H9 (cell line): Measurements from ENCODE around the gene COL18A1. TPM values are rescaled to one million over a fixed set of nuclear protein-coding genes. Genes with fewer than 3 reads are reported as not detected.

Experiments
- DNase-seq: peaks from one replicate; pipeline ENCODE4 v3.0.0-alpha.2; 2017
- H2AFZ ChIP-seq: one replicate; pipeline ENCODE4 v1.6.1; 2013; ENCODE audit warnings: mild to moderate bottlenecking, low read length, control low read depth, moderate library complexity
- H2AK5ac ChIP-seq: 2 replicates; pipeline ENCODE4 v1.6.1; 2013; ENCODE audit warnings: low read length, control low read depth, mixed read lengths; ENCODE audit not compliant: insufficient read length
- H2BK120ac ChIP-seq: one replicate; pipeline ENCODE4 v1.6.1; 2013; ENCODE audit warnings: low read depth, mild to moderate bottlenecking, low read length, control low read depth, inconsistent platforms; ENCODE audit not compliant: poor library complexity, severe bottlenecking
- H2BK12ac ChIP-seq: 2 replicates; pipeline ENCODE4 v1.6.1; 2013; ENCODE audit warnings: low read length, control low read depth, mixed read lengths, low read depth; ENCODE audit not compliant: insufficient read length
- H2BK15ac ChIP-seq: 2 replicates; pipeline ENCODE4 v1.6.1; 2013; ENCODE audit warnings: low read depth, low read length, control low read depth
- H2BK20ac ChIP-seq: one replicate; pipeline ENCODE4 v1.6.1; 2013; ENCODE audit warnings: low read depth, mild to moderate bottlenecking, low read length, control low read depth, inconsistent platforms; ENCODE audit not compliant: poor library complexity, severe bottlenecking
- H2BK5ac ChIP-seq: 2 replicates; pipeline ENCODE4 v1.6.1; 2013; ENCODE audit warnings: low read length, control low read depth, mixed read lengths; ENCODE audit not compliant: insufficient read length
- H3K14ac ChIP-seq: 2 replicates; pipeline ENCODE4 v1.6.1; 2013; ENCODE audit warnings: low read length, control low read depth; ENCODE audit not compliant: insufficient read depth
- H3K18ac ChIP-seq: 2 replicates; pipeline ENCODE4 v1.6.1; 2013; ENCODE audit warnings: low read depth, mild to moderate bottlenecking, mixed read lengths, low read length, control low read depth; ENCODE audit not compliant: insufficient read length
- H3K23ac ChIP-seq: 2 replicates; pipeline ENCODE4 v1.6.1; 2013; ENCODE audit warnings: low read length, control low read depth, mixed read lengths, low read depth; ENCODE audit not compliant: insufficient read length
- H3K23me2 ChIP-seq: 2 replicates; pipeline ENCODE4 v1.6.1; 2013; ENCODE audit warnings: low read depth, mild to moderate bottlenecking, mixed read lengths, low read length, control low read depth; ENCODE audit not compliant: insufficient read length, poor library complexity, severe bottlenecking
- H3K27ac ChIP-seq: 2 replicates; pipeline ENCODE4 v1.5.1; 2013; ENCODE audit warnings: low read length, control low read depth, mixed read lengths, low read depth; ENCODE audit not compliant: insufficient read length
- H3K27me3 ChIP-seq: 2 replicates; pipeline ENCODE4 v1.6.1; 2013; ENCODE audit warnings: low read length, control low read depth, inconsistent platforms; ENCODE audit not compliant: insufficient read depth
- H3K4ac ChIP-seq: 2 replicates; pipeline ENCODE4 v1.6.1; 2013; ENCODE audit warnings: low read depth, mild to moderate bottlenecking, control low read depth, inconsistent platforms, low read length, moderate library complexity
- H3K4me1 ChIP-seq: 2 replicates; pipeline ENCODE4 v1.6.1; 2013; ENCODE audit warnings: low read length, control low read depth, inconsistent platforms; ENCODE audit not compliant: insufficient read depth
- H3K4me2 ChIP-seq: 2 replicates; pipeline ENCODE4 v1.6.1; 2013; ENCODE audit warnings: low read length, control low read depth, mixed read lengths; ENCODE audit not compliant: insufficient read length, insufficient read depth
- H3K56ac ChIP-seq: 2 replicates; pipeline ENCODE4 v1.6.1; 2013; ENCODE audit warnings: low read depth, mild to moderate bottlenecking, mixed read lengths, low read length, control low read depth; ENCODE audit not compliant: insufficient read length
- H3K79me1 ChIP-seq: 2 replicates; pipeline ENCODE4 v1.6.1; 2013; ENCODE audit warnings: low read depth, mild to moderate bottlenecking, moderate library complexity, low read length, control low read depth, inconsistent platforms; ENCODE audit not compliant: insufficient read depth, poor library complexity, severe bottlenecking
- H3K79me2 ChIP-seq: 2 replicates; pipeline ENCODE4 v1.6.1; 2013; ENCODE audit warnings: low read length, control low read depth, inconsistent platforms; ENCODE audit not compliant: insufficient read depth
- H3K9ac ChIP-seq: 2 replicates; pipeline ENCODE4 v1.6.1; 2013; ENCODE audit warnings: low read length, control low read depth, mixed read lengths; ENCODE audit not compliant: insufficient read length; ENCODE audit errors: extremely low read depth
- H3K9me3 ChIP-seq: one replicate; pipeline ENCODE4 v1.6.1; 2013; ENCODE audit warnings: low read depth, low read length, inconsistent platforms; ENCODE audit not compliant: control insufficient read depth
- H3T11ph ChIP-seq: one replicate; pipeline ENCODE4 v1.6.1; 2013; ENCODE audit warnings: mild to moderate bottlenecking, low read length, control low read depth, inconsistent platforms
- H4K20me1 ChIP-seq: one replicate; pipeline ENCODE4 v1.6.1; 2013; ENCODE audit not compliant: control insufficient read depth, insufficient read length, insufficient read depth
- H4K5ac ChIP-seq: 2 replicates; pipeline ENCODE4 v1.6.1; 2013; ENCODE audit warnings: low read depth, mild to moderate bottlenecking, mixed read lengths, low read length, control low read depth; ENCODE audit not compliant: insufficient read length
- H4K8ac ChIP-seq: replicated peaks from 2 replicates; pipeline ENCODE4 v1.6.1; 2013; ENCODE audit warnings: low read length, control low read depth, mixed read lengths, low read depth; ENCODE audit not compliant: insufficient read length
- H4K91ac ChIP-seq: 2 replicates; pipeline ENCODE4 v1.6.1; 2013; ENCODE audit warnings: low read depth, mild to moderate bottlenecking, moderate library complexity, mixed read lengths, low read length, control low read depth; ENCODE audit not compliant: insufficient read length
- H3K27ac Mint-ChIP-seq, 3 experiments: 2 replicates in 2 of 3; 3 replicates in 1 of 3; pipeline ENCODE4 v1.8.0; 2020 to 2021; ENCODE audit warnings: mixed read lengths in 3 of 3, mild to moderate bottlenecking in 1 of 3, moderate library complexity in 1 of 3
- H3K27me3 Mint-ChIP-seq: 2 replicates; pipeline ENCODE4 v1.8.0; 2021; ENCODE audit warnings: low read depth, mild to moderate bottlenecking, moderate library complexity, mixed read lengths
- H3K36me3 Mint-ChIP-seq, 3 experiments: 2 replicates in 2 of 3; 3 replicates in 1 of 3; pipeline ENCODE4 v1.8.0; 2020 to 2021; ENCODE audit warnings: low read depth in 3 of 3, mixed read lengths in 3 of 3; ENCODE audit not compliant: insufficient read depth in 1 of 3
- H3K4me1 Mint-ChIP-seq, 2 experiments: 2 replicates each; pipeline ENCODE4 v1.8.0; 2020; ENCODE audit warnings: mixed read lengths in 2 of 2
- H3K4me3 Mint-ChIP-seq, 2 experiments: 2 replicates in 1 of 2; 3 replicates in 1 of 2; pipeline ENCODE4 v1.8.0; 2020 to 2021; ENCODE audit warnings: mild to moderate bottlenecking in 2 of 2, mixed read lengths in 2 of 2, moderate library complexity in 1 of 2
- H3K9me3 Mint-ChIP-seq, 2 experiments: 2 replicates in 1 of 2; 3 replicates in 1 of 2; pipeline ENCODE4 v1.8.0; 2020; ENCODE audit warnings: mild to moderate bottlenecking in 2 of 2, mixed read lengths in 2 of 2, moderate library complexity in 1 of 2
- CTCF ChIP-seq: fragments of 200-600 bp; sonication (generic); conservative IDR thresholded peaks from 3 replicates; pipeline ENCODE4 v1.8.0; 2021; ENCODE audit warnings: antibody characterized with exemption, mild to moderate bottlenecking
- WGBS: extraction: QIAGEN DNeasy Blood & Tissue Kit; methylation state at CpG from one replicate; pipeline ENCODE4 v1.1.7; 2013; ENCODE audit warnings: missing lambda C conversion rate, low lambda C conversion rate, mixed read lengths; ENCODE audit not compliant: insufficient read length; ENCODE audit errors: extremely low coverage; 5-methylcytosine and 5-hydroxymethylcytosine counted together
- total RNA-seq: library from RNA; stranded (reverse); gene quantifications from 2 replicates; pipeline ENCODE4 v1.2.1, GENCODE V29; 2021

Gene COL18A1
- total RNA-seq, 1 experiment from 2014 or later: 232 TPM

- no peak for TF ChIP-seq CTCF
- Histone ChIP-seq H3T11ph (no peak overlapping the region), H3K9ac (no peak overlapping the region), H4K8ac (no peak overlapping the region), H2BK5ac (no peak overlapping the region), H4K20me1 (no peaks in the 10 kb centered on the region), H2AFZ (no peak overlapping the region), H3K4me2 (no peak overlapping the region), H3K79me1 (no peaks in the 10 kb centered on the region), H2BK120ac (no peak overlapping the region), H3K9me3 (no peaks in the 10 kb centered on the region), H3K18ac (no peak overlapping the region), H3K4ac (no peak overlapping the region), H2BK12ac (no peak overlapping the region), H3K23me2 (no peaks in the 10 kb centered on the region), H4K5ac (no peak overlapping the region), H3K23ac (no peak overlapping the region), H3K4me1 (no peaks in the 10 kb centered on the region), H3K56ac (no peak overlapping the region), H2AK5ac (no peak overlapping the region), H3K27ac (no peak overlapping the region), H2BK15ac (no peak overlapping the region), H3K14ac (no peak overlapping the region), H3K27me3 (no peaks in the 10 kb centered on the region), H4K91ac (no peak overlapping the region), H3K79me2 (no peaks in the 10 kb centered on the region), H2BK20ac (no peak overlapping the region)
- H3K27ac Mint-ChIP-seq: no peak overlapping the region
- WGBS: no CpG with 5 or more reads among the region's 11 CpGs
- H3K27me3 Mint-ChIP-seq: no peaks in the 10 kb centered on the region
- DNase-seq: no peak
- H3K4me1 Mint-ChIP-seq: no peaks in the 10 kb centered on the region; a peak in 1 of 4 replicates
- no peak overlapping the region for H3K4me3 Mint-ChIP-seq
- H3K36me3 Mint-ChIP-seq: peaks cover 16 to 31% (median 17%) of the 10 kb centered on the region in 3 experiments; a peak in 5 of 7 replicates
- no peaks in the 10 kb centered on the region; a peak in 1 of 5 replicates for H3K9me3 Mint-ChIP-seq
These were observed 124.9 kb downstream of the COL18A1 start for GRCh38 chr21:45529785-45530422.
